Measurements from ENCODE around the gene SFMBT1.

GRCh38 chr3:53062905-53063304 lies 17.0 kb upstream of the SFMBT1 start:
- TF ChIP-seq CTCF (IDR thresholded peaks at IDR 0.05; ENCODE audit: insufficient read depth, low read depth, low read length) (no peak), EZH2 (IDR thresholded peaks at IDR 0.05; ENCODE audit: insufficient read depth, low read length) (no peak)
